Dermis blood vessel endothelial cell (primary cell): Measurements from ENCODE around the gene FTSJ3. TPM values are rescaled to one million over a fixed set of nuclear protein-coding genes. Genes with fewer than 3 reads are reported as not detected.
"Not testable (repeated sequence)": the region's sequence is repeated elsewhere in the genome, so short reads cannot be mapped to it uniquely, and the experiment has no call there.

Experiments used
- DNase-seq: peaks from one replicate; pipeline ENCODE4 v3.0.0; 2010
- total RNA-seq: library from RNA; depleted of rRNA; stranded (reverse); fragments of >200 nt; gene quantifications from 2 replicates; pipeline ENCODE4 v1.2.3, GENCODE V29; 2014

FTSJ3 gene
- total RNA-seq, 1 donor from 2014 or later, result 78.8 TPM

DNA sequence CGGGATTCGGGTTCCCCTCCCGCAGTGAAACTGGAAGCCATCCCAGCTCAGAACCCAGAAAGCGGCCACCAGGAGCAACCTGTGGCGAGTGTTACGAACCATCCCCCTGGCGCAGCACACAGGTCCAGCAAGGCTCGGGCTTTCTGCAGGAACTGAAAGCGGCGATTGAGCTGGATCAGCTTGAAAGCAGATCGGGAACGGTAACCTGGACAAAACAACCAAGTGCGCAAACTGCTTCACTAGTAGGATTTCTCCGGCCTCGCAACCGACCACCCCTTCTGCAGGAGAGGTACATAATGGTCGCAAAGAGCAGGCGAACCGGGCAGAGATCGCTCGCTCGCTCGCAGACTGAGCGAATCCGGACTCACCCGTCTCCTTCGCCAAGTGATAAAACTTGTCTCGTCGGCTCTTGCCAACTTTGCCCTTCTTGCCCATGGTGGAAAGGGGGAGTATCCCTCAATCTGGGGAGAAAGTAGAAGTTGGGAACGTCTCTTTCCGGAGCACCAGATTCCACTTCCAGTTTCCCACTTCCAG, 928 bp downstream of the FTSJ3 start:
- DNase-seq, result peak; percentile 61

- no peak for DNase-seq
These were observed 3.1 kb downstream of the FTSJ3 start for GRCh38 chr17:63824362-63824761.

- no peak for DNase-seq
These were observed 3.7 kb downstream of the FTSJ3 start for GRCh38 chr17:63823659-63824331.

DNA sequence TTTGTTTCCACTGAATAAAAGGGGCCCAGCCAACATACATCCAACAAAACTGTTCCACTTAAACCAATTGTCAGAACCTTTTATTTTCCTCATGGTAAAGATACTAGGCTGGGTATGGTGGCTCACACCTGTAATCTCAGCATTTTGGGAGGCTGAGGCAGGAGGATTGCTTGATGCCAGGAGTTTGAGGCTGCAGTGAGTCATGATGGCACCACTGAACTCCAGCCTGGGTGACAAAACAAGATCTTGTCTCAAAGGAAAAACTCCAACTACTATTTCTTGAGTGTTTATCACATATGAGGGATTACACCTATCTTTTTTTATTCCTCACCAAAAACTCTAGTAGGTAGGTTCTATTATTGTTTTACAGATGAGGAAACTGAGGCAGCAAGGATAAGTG, 4.9 kb downstream of the FTSJ3 start:
- DNase-seq, result no peak

DNA sequence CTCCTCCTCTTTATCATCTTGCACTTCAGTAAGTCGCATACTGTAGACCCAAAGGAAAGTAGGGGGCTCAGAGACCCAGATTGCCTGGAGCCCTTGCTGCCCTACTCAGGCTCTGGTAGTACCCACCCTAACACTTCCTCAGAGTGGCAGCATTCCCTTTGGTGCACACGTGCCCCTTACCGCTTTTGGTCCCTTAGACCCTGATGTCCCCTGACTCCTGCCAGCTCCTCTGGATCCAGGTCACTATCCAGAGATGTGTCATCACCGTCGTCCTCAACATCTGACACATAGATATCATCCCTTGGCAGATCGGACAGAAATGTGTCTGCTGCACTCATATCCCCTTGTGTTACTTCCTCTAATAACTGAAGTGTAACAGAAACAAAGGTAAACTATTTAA, 5.7 kb downstream of the FTSJ3 start:
- no peak for DNase-seq

- DNase-seq, result no peak
These were observed 6.4 kb downstream of the FTSJ3 start for GRCh38 chr17:63820963-63821561.

GRCh38 chr17:63819585-63820537, 7.6 kb downstream of the FTSJ3 start:
- peak; percentile 36 for DNase-seq

DNA sequence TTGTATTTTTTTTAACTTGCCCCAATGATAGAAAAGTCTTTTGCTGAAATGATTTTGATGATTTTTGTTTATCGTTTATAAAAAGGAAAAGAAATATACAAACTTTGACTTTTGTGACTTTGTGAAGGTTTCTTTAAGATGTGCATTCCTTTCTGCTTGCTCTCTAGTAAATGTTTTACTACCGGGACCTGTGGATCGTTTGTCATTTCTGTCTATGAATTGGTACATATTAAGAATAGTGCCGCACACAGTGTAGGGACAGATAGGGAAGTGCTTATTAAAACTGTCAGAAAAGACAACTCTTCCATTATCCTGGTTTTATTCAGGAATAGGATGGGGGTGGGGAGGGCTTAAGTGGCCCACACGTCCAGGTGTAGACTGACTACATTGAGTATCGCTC, 8.3 kb downstream of the FTSJ3 start:
- no peak for DNase-seq

- no peak for DNase-seq
These were observed 9.6 kb downstream of the FTSJ3 start for GRCh38 chr17:63817736-63818385.

- no peak for DNase-seq
These were observed 10.8 kb downstream of the FTSJ3 start for GRCh38 chr17:63816669-63817068.

DNA sequence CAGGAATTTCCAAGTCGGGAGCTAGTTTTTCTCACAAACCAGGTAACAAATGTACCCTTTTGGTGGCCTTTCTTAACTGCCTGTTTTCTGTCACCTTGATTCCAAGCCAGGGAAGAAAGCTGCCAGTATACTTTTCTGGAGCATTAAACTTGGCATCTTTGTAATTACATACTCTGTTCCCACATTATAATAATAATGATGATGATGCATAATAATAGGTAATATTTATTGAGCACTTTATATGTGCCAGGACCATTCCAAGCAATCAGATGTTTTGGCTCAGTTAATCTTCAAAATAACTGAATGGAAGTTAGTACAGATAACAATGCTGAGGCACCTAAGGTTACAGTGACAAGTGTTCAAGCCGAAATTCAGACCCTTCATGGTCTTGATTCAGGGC, 11.3 kb downstream of the FTSJ3 start:
- no peak for DNase-seq

- DNase-seq, result no peak
These were observed 17.5 kb downstream of the FTSJ3 start for GRCh38 chr17:63809970-63810369.

DNA sequence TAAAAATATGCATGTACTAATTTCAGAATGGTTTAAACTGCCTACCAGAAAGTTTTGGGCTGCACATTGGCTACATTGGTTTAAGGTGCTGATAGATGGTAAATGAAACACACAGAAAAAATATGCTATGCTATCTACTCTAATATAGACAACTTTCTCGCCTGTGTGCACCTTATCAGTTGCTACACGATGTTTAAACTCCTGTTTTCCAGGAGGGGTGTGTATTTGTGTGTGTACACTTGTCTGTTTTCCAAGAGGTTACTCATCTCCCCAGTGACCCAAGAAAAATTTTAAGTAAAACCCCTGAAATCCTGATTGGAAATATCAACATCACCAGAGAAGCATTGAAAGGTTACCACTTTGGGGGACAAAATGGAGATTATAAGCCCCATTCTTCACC, 21.9 kb downstream of the FTSJ3 start:
- DNase-seq, result no peak

DNA sequence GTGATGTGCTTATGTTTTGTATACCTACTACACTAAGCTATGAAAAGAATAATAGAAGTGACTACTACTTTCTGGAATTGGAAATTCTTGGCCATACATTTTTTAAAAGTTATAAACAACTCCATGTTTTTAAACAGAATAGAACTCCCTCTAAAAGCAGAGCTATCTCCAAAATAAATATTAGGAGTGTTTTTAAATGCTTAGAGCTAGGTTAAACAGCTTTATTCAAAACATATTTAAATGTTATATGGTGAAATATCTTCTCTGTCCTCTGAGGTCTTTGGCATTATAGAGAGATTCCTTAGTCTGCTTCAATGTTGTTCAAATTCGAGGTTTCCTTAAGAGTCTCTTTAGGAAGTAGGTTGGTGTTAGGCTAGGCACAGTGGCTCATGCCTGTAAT, 23.1 kb downstream of the FTSJ3 start:
- DNase-seq, result no peak

DNA sequence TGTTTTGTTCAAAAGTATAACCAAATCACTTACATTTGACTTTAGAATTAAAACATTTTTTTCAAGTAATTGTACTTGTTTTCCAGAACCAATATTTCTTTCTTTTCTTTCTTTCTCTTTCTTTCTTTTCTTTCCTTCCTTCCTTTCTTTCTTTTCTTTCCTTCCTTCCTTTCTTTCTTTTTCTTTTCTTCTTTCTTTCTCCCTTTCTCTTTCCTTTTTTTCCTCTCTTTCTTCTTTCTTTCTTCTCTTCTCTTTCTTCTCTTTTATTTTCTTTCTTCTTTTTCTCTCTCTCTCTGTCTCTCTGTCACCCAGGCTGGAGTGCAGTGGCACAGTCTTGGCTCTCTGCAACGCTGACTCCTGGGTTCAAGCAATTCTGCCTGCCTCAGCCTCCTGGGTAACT, 26.7 kb downstream of the FTSJ3 start:
- no peak for DNase-seq

DNA sequence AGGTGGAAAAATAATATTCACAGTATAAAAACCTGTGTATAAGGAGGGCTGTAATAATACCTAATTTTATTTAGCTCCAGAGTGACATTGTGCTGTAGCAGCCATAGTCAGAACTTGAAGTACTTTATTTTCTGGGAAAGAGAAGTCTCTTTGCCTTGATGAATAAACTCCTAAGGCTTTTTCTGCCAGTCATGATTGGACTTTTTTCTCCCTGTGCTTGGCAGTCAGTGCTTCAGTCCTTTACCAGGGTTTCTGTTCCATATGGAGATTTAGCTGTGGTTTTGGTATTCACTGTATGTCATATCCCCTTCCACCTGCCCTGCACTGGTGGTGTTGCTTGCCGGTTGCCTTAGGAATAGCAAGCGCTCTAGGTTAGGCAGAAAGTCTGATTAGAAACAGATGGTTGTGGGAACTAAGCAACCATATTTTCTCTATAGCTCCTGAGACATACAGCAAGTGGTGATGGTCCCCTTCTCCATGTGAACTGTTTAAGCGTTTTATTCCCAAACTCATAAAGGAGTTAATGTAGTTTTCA, 28.8 kb downstream of the FTSJ3 start:
- DNase-seq, result no peak

GRCh38 chr17:63796375-63796774, 31.1 kb downstream of the FTSJ3 start:
- DNase-seq, result not testable (repeated sequence)

DNA sequence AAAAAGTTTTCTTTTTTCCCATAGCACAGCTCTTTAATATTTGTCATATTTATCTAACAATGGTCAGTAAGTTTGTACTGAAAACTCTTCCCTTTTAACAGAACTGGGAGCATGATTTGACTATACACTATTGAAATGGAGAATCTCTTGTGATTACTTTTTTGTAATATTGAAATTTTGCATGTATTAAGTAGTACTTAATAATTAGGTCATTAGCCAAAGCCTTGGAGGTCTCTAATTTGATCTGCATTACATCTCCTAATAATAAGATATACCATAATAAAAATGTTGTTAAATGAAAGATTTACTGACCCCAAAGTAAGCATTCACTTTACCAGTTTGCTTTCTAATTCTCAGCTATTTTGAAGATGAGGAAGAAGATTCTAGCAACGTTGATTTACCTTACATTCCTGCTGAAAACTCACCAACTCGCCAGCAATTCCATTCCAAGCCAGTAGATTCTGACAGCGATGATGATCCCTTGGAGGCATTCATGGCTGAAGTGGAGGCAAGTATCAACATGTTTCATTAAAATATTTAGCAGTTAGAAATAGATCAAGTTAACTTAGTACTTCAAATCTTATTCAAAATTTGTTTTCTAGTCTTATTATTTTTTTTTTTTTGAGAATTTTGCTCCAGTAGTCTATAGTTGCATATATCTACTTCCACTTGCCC, 35.3 kb downstream of the FTSJ3 start:
- no peak for DNase-seq

- no peak for DNase-seq
These were observed 37.4 kb downstream of the FTSJ3 start for GRCh38 chr17:63790057-63790456.

DNA sequence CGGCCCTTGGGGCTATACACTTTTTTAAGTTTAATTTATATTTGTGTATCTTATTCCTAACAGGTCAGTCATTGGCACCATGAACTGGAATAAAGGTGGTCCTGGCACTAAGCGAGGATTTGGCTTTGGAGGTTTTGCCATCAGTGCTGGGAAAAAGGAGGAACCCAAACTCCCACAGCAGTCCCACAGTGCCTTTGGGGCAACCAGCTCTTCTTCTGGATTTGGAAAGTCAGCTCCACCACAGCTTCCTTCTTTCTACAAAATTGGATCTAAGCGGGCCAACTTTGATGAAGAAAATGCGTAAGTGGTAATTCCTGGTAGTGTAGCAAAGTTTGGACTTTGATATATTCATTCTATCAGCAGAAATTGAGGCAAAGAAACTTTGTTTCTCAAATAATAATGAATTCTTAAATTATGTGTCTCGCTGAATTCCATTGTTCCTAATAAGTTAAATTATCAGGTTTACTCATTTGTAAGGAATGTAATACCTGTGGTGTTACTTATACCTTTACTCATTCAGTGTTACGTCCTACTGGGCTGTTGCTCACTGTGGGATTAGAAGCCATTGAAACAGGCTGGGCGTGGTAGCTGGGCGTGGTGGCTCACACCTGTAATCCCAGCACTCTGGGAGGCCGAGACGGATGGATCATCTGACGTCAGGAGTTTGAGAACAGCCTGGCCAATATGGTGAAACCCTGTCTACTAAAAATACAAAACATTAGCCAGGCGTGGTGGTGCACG, 40.3 kb downstream of the FTSJ3 start:
- DNase-seq, result no peak

- DNase-seq, result no peak
These were observed 41.3 kb downstream of the FTSJ3 start for GRCh38 chr17:63786117-63786516.
